Keratinocyte (primary cell): ENCODE data around the gene TXLNG. TPM values are rescaled to one million over a fixed set of nuclear protein-coding genes. Genes with fewer than 3 reads are reported as not detected.

Experiments
- DNase-seq: peaks from one replicate; pipeline ENCODE4 v3.0.0-alpha.2; 2011; ENCODE audit warnings: low read depth, missing footprints, low spot score
- FAIRE-seq: peaks from 2 replicates; lab custom pipeline; 2011; peaks lifted over from hg19 to GRCh38; lab: Jason Lieb, UNC
- H2AFZ ChIP-seq: 2 replicates; pipeline ENCODE4 v1.6.0; 2012; ENCODE audit warnings: low read length, control low read depth, inconsistent platforms; ENCODE audit not compliant: control insufficient read depth
- H3K27ac ChIP-seq: 2 replicates; pipeline ENCODE4 v1.5.1; 2011; ENCODE audit warnings: low read length; ENCODE audit not compliant: control insufficient read depth, insufficient read depth
- H3K27me3 ChIP-seq: 3 replicates; pipeline ENCODE4 v1.6.0; 2011; ENCODE audit warnings: low read length; ENCODE audit not compliant: control insufficient read depth, insufficient read depth; ENCODE audit errors: extremely low read depth
- H3K36me3 ChIP-seq, 2 experiments: 2 replicates in 1 of 2; 3 replicates in 1 of 2; pipeline ENCODE4 v1.5.1; 2011; ENCODE audit warnings: low read length in 2 of 2, mild to moderate bottlenecking in 1 of 2; ENCODE audit not compliant: control insufficient read depth in 2 of 2, insufficient read depth in 2 of 2; ENCODE audit errors: extremely low read depth in 1 of 2
- H3K4me1 ChIP-seq: 3 replicates; pipeline ENCODE4 v1.5.1; 2011; ENCODE audit warnings: low read length; ENCODE audit not compliant: control insufficient read depth, insufficient read depth; ENCODE audit errors: extremely low read depth
- H3K4me2 ChIP-seq: 3 replicates; pipeline ENCODE4 v1.6.0; 2011; ENCODE audit warnings: low read depth, low read length; ENCODE audit not compliant: control insufficient read depth, insufficient read depth; ENCODE audit errors: extremely low read depth
- H3K4me3 ChIP-seq, 3 experiments: fragments of 200-600 bp in 1 of 3; sonication (generic) in 1 of 3; 2 replicates in 2 of 3; 3 replicates in 1 of 3; pipeline ENCODE4 v1.5.1; 2011 to 2016; ENCODE audit warnings: low read length in 3 of 3, mild to moderate bottlenecking in 3 of 3, control low read depth in 2 of 3, inconsistent platforms in 1 of 3, low read depth in 1 of 3, mixed read lengths in 1 of 3, mixed run types in 1 of 3, moderate library complexity in 1 of 3; ENCODE audit not compliant: control insufficient read depth in 2 of 3, insufficient read depth in 2 of 3; ENCODE audit errors: extremely low read depth in 1 of 3
- H3K79me2 ChIP-seq: 2 replicates; pipeline ENCODE4 v1.6.0; 2012; ENCODE audit warnings: low read length; ENCODE audit not compliant: control insufficient read depth, insufficient read depth
- H3K9ac ChIP-seq: 3 replicates; pipeline ENCODE4 v1.6.0; 2011; ENCODE audit warnings: low read length; ENCODE audit not compliant: control insufficient read depth, insufficient read depth; ENCODE audit errors: extremely low read depth
- H3K9me1 ChIP-seq: 3 replicates; pipeline ENCODE4 v1.6.0; 2011; ENCODE audit warnings: low read length; ENCODE audit not compliant: control insufficient read depth, insufficient read depth; ENCODE audit errors: extremely low read depth
- H3K9me3 ChIP-seq: 2 replicates; pipeline ENCODE4 v1.5.1; 2012; ENCODE audit warnings: low read depth, low read length; ENCODE audit not compliant: control insufficient read depth
- H4K20me1 ChIP-seq: 3 replicates; pipeline ENCODE4 v1.6.0; 2011; ENCODE audit warnings: low read length; ENCODE audit not compliant: control insufficient read depth, insufficient read depth; ENCODE audit errors: extremely low read depth
- CTCF ChIP-seq, 3 experiments: IDR thresholded peaks in 1 of 3; conservative IDR thresholded peaks in 1 of 3; optimal IDR thresholded peaks in 1 of 3; 2 replicates in 2 of 3; 3 replicates in 1 of 3; pipeline versions ENCODE3 to v1.5.1; 2011; ENCODE audit warnings: low read length in 3 of 3, mild to moderate bottlenecking in 3 of 3, moderate library complexity in 2 of 3, control low read depth in 1 of 3, inconsistent platforms in 1 of 3; ENCODE audit not compliant: insufficient read depth in 2 of 3; ENCODE audit errors: extremely low read depth in 1 of 3
- EZH2 ChIP-seq: IDR thresholded peaks from one replicate; pipeline ENCODE4 v1.6.1; 2012; ENCODE audit warnings: inconsistent platforms, mild to moderate bottlenecking, low read length, moderate library complexity
- dilution Hi-C: fragments of 300-500 bp; cut with MboI; formaldehyde crosslinking; loops from one replicate; pipeline ENCODE4 v1.7.0; 2020; ENCODE audit warnings: low sequenced_read_pairs; ENCODE audit not compliant: extremely low pct_ligation_motif_present
- polyA plus RNA-seq, 5 experiments: library from polyadenylated mRNA; depleted of rRNA in 3 of 5; stranded (reverse) in 3 of 5; stranded (forward) in 1 of 5; unstranded in 1 of 5; fragments of >200 nt; gene quantifications; 1 replicate in 1 of 5; 2 replicates in 3 of 5; 3 replicates in 1 of 5; pipeline versions ENCODE4 v1.2.1 to v1.2.3, GENCODE V29; 2011 to 2012; ENCODE audit warnings: missing spikeins in 2 of 5, low read depth in 1 of 5, low replicate concordance in 1 of 5

Gene TXLNG
- polyA plus RNA-seq, 1 donor (not counting 4 experiments of a cell fraction or from before 2014, with no cell fraction given): 38.5 TPM

- TF ChIP-seq EZH2 (no peak), CTCF (optimal IDR thresholded peaks at IDR 0.05 in 1 of 3, IDR thresholded peaks at IDR 0.05 in 1 of 3, conservative IDR thresholded peaks at IDR 0.05 in 1 of 3; ENCODE audit: extremely low read depth in 1 of 3, insufficient read depth in 2 of 3, low read length in 3 of 3) (no peak)
- dilution Hi-C loops: no loop called here
- Histone ChIP-seq H3K4me3 (no peak overlapping the region), H3K4me2 (no peak overlapping the region), H4K20me1 (no peaks in the 10 kb centered on the region), H3K9me1 (no peaks in the 10 kb centered on the region), H3K9ac (no peak overlapping the region), H3K27me3 (no peaks in the 10 kb centered on the region), H3K27ac (no peak overlapping the region), H2AFZ (no peak overlapping the region), H3K79me2 (no peaks in the 10 kb centered on the region), H3K4me1 (peaks cover 12% of the 10 kb centered on the region), H3K36me3 (peaks cover 18 to 28% of the 10 kb centered on the region in 2 experiments), H3K9me3 (no peaks in the 10 kb centered on the region)
- no peak for DNase-seq
- no peak for FAIRE-seq
Measured at GRCh38 chrX:16745102-16745501, 41.2 kb upstream of the TXLNG start.

GRCh38 chrX:16745659-16746058 is 40.6 kb upstream of the TXLNG start:
- Histone ChIP-seq H3K9me3 (no peaks in the 10 kb centered on the region), H3K9ac (no peak overlapping the region), H3K4me1 (peaks cover 12% of the 10 kb centered on the region), H3K9me1 (no peaks in the 10 kb centered on the region), H3K4me2 (no peak overlapping the region), H3K4me3 (no peak overlapping the region), H3K27me3 (no peaks in the 10 kb centered on the region), H3K79me2 (no peaks in the 10 kb centered on the region), H2AFZ (no peak overlapping the region), H4K20me1 (no peaks in the 10 kb centered on the region), H3K36me3 (peaks cover 22 to 31% of the 10 kb centered on the region in 2 experiments), H3K27ac (no peak overlapping the region)
- DNase-seq (no peak), FAIRE-seq (no peak)
- dilution Hi-C loops: no loop called here
- TF ChIP-seq CTCF (optimal IDR thresholded peaks at IDR 0.05 in 1 of 3, IDR thresholded peaks at IDR 0.05 in 1 of 3, conservative IDR thresholded peaks at IDR 0.05 in 1 of 3; ENCODE audit: extremely low read depth in 1 of 3, insufficient read depth in 2 of 3, low read length in 3 of 3) (no peak), EZH2 (no peak)
